Measurements from ENCODE around the gene UBFD1. TPM values are rescaled to one million over a fixed set of nuclear protein-coding genes. Genes with fewer than 3 reads are reported as not detected.
"Not testable (repeated sequence)": the region's sequence is repeated elsewhere in the genome, so short reads cannot be mapped to it uniquely, and the experiment has no call there.

The UBFD1 gene
- total and polyA plus RNA-seq, 4 donors, result 12.3 to 55.4 (median 28.3) TPM

- Histone ChIP-seq H3K4me3 (ENCODE audit: low read length in 2 of 2) (peak within 1 kb of the TSS; percentile 82 to 95), H3K36me3 (ENCODE audit: control insufficient read depth in 1 of 2, insufficient read depth in 2 of 2, low read length in 1 of 2) (peaks cover 0 to 2% of the 10 kb centered on the region in 2 donors), H3K27ac (ENCODE audit: low read depth in 1 of 2, low read length in 2 of 2) (peak within 1 kb of the TSS in 1 of 2 donors; percentile 56), H3K4me1 (ENCODE audit: control insufficient read depth in 1 of 2, insufficient read depth in 2 of 2, low read length in 2 of 2) (peaks cover 0 to 2% of the 10 kb centered on the region in 2 donors), H3K27me3 (ENCODE audit: control insufficient read depth in 1 of 2, insufficient read depth in 2 of 2, low read length in 1 of 2) (no peaks in the 10 kb centered on the region), H3K9me3 (ENCODE audit: control insufficient read depth, low read length) (no peaks in the 10 kb centered on the region)
- DNase-seq, result peak; percentile 94 to 97
- 2 to 3% methylated on average over 60 to 67 of the region's 67 CpGs for WGBS, 2 donors
- ATAC-seq (ENCODE audit: low FRiP score), result peak; percentile 99
- intact Hi-C loops (cut with DNase I), result loop anchor here in 1 of 2 donors (2.0 to 5.0 kb wide), 2 partner anchors 39 to 45 kb away; partner anchors contain the start of genes DCTN5, EARS2, PALB2 and UBFD1
Observed at GRCh38 chr16:23595951-23596720, 38.6 kb downstream of the UBFD1 start, which contains the start of gene NDUFAB1. NDUFAB1 (minus strand) TSS chr16:23596316; CDS start chr16:23596290, 26 bp downstream.

- intact Hi-C loops (cut with DNase I), result loop anchor here in 1 of 2 donors (5.0 kb wide), 1 partner anchor 40 kb away; the partner anchor contains the start of genes EARS2 and UBFD1
- DNase-seq (no peak), ATAC-seq (ENCODE audit: low FRiP score) (no peak)
Observed at GRCh38 chr16:23597003-23597756, 39.7 kb downstream of the UBFD1 start.

GRCh38 chr16:23607726-23608125 lies 50.2 kb downstream of the UBFD1 start:
- no peaks in the 10 kb centered on the region for H3K36me3 ChIP-seq (ENCODE audit: control insufficient read depth in 1 of 2, insufficient read depth in 2 of 2, low read length in 1 of 2)
- no peak overlapping the region for H3K4me3 ChIP-seq (ENCODE audit: low read length in 2 of 2)
- H3K9me3 ChIP-seq (ENCODE audit: control insufficient read depth, low read length), result no peaks in the 10 kb centered on the region
- no peaks in the 10 kb centered on the region for H3K27me3 ChIP-seq (ENCODE audit: control insufficient read depth in 1 of 2, insufficient read depth in 2 of 2, low read length in 1 of 2)
- WGBS, 2 donors, result 69 to 76% methylated on average over 6 of the region's 6 CpGs
- ATAC-seq (ENCODE audit: low FRiP score) (no peak), DNase-seq (no peak)
- intact Hi-C loops (cut with DNase I), result no loop called here
- H3K27ac ChIP-seq (ENCODE audit: low read depth in 1 of 2, low read length in 2 of 2), result no peak overlapping the region
- H3K4me1 ChIP-seq (ENCODE audit: control insufficient read depth in 1 of 2, insufficient read depth in 2 of 2, low read length in 2 of 2), result no peaks in the 10 kb centered on the region

More at GRCh38 chr16:23597003-23597756, 39.7 kb downstream of the UBFD1 start:
- H3K9me3 ChIP-seq (ENCODE audit: control insufficient read depth, low read length), result no peaks in the 10 kb centered on the region
- H3K4me3 ChIP-seq (ENCODE audit: low read length in 2 of 2), result no peak overlapping the region
- H3K27ac ChIP-seq (ENCODE audit: low read depth in 1 of 2, low read length in 2 of 2), result no peak overlapping the region
- H3K36me3 ChIP-seq (ENCODE audit: control insufficient read depth in 1 of 2, insufficient read depth in 2 of 2, low read length in 1 of 2), result no peaks in the 10 kb centered on the region
- peaks cover 0 to 2% of the 10 kb centered on the region in 2 donors for H3K4me1 ChIP-seq (ENCODE audit: control insufficient read depth in 1 of 2, insufficient read depth in 2 of 2, low read length in 2 of 2)
- 85 to 89% methylated on average over 11 of the region's 11 CpGs for WGBS, 2 donors
- no peaks in the 10 kb centered on the region for H3K27me3 ChIP-seq (ENCODE audit: control insufficient read depth in 1 of 2, insufficient read depth in 2 of 2, low read length in 1 of 2)

- DNase-seq (no peak), ATAC-seq (ENCODE audit: low FRiP score) (no peak)
- H3K36me3 ChIP-seq (ENCODE audit: control insufficient read depth in 1 of 2, insufficient read depth in 2 of 2, low read length in 1 of 2), result no peaks in the 10 kb centered on the region
- intact Hi-C loops (cut with DNase I), result no loop called here
- no peaks in the 10 kb centered on the region for H3K27me3 ChIP-seq (ENCODE audit: control insufficient read depth in 1 of 2, insufficient read depth in 2 of 2, low read length in 1 of 2)
- H3K4me1 ChIP-seq (ENCODE audit: control insufficient read depth in 1 of 2, insufficient read depth in 2 of 2, low read length in 2 of 2), result no peaks in the 10 kb centered on the region
- WGBS, 2 donors, result 43 to 50% methylated on average over 4 of the region's 4 CpGs
- no peak overlapping the region for H3K4me3 ChIP-seq (ENCODE audit: low read length in 2 of 2)
- H3K9me3 ChIP-seq (ENCODE audit: control insufficient read depth, low read length), result no peaks in the 10 kb centered on the region
- H3K27ac ChIP-seq (ENCODE audit: low read depth in 1 of 2, low read length in 2 of 2), result no peak overlapping the region
Observed at GRCh38 chr16:23608194-23608593, 50.7 kb downstream of the UBFD1 start.

GRCh38 chr16:23609929-23610328 lies 52.4 kb downstream of the UBFD1 start:
- no peaks in the 10 kb centered on the region for H3K36me3 ChIP-seq (ENCODE audit: control insufficient read depth in 1 of 2, insufficient read depth in 2 of 2, low read length in 1 of 2)
- H3K27ac ChIP-seq (ENCODE audit: low read depth in 1 of 2, low read length in 2 of 2), result no peak overlapping the region
- H3K27me3 ChIP-seq (ENCODE audit: control insufficient read depth in 1 of 2, insufficient read depth in 2 of 2, low read length in 1 of 2), result no peaks in the 10 kb centered on the region
- 95 to 100% methylated on average over 1 of the region's 1 CpG for WGBS, 2 donors
- intact Hi-C loops (cut with DNase I), result no loop called here
- DNase-seq (no peak), ATAC-seq (ENCODE audit: low FRiP score) (no peak)
- H3K4me1 ChIP-seq (ENCODE audit: control insufficient read depth in 1 of 2, insufficient read depth in 2 of 2, low read length in 2 of 2), result no peaks in the 10 kb centered on the region
- no peak overlapping the region for H3K4me3 ChIP-seq (ENCODE audit: low read length in 2 of 2)
- no peaks in the 10 kb centered on the region for H3K9me3 ChIP-seq (ENCODE audit: control insufficient read depth, low read length)

GRCh38 chr16:23610905-23611304 lies 53.4 kb downstream of the UBFD1 start:
- intact Hi-C loops (cut with DNase I), result not testable (repeated sequence)

GRCh38 chr16:23611936-23612335 lies 54.4 kb downstream of the UBFD1 start:
- intact Hi-C loops (cut with DNase I), result no loop called here
- Histone ChIP-seq H3K9me3 (ENCODE audit: control insufficient read depth, low read length) (no peaks in the 10 kb centered on the region), H3K4me3 (ENCODE audit: low read length in 2 of 2) (no peak overlapping the region), H3K27me3 (ENCODE audit: control insufficient read depth in 1 of 2, insufficient read depth in 2 of 2, low read length in 1 of 2) (no peaks in the 10 kb centered on the region), H3K27ac (ENCODE audit: low read depth in 1 of 2, low read length in 2 of 2) (no peak overlapping the region), H3K36me3 (ENCODE audit: control insufficient read depth in 1 of 2, insufficient read depth in 2 of 2, low read length in 1 of 2) (no peaks in the 10 kb centered on the region), H3K4me1 (ENCODE audit: control insufficient read depth in 1 of 2, insufficient read depth in 2 of 2, low read length in 2 of 2) (no peaks in the 10 kb centered on the region)
- no peak for DNase-seq
- WGBS, 2 donors, result 98 to 99% methylated on average over 3 of the region's 3 CpGs
- no peak for ATAC-seq (ENCODE audit: low FRiP score)

More at GRCh38 chr16:23610905-23611304, 53.4 kb downstream of the UBFD1 start:
- 97 to 98% methylated on average over 6 of the region's 6 CpGs for WGBS, 2 donors
- not testable (repeated sequence) for H3K36me3 ChIP-seq (ENCODE audit: control insufficient read depth in 1 of 2, insufficient read depth in 2 of 2, low read length in 1 of 2); ATAC-seq (ENCODE audit: low FRiP score); H3K27me3 ChIP-seq (ENCODE audit: control insufficient read depth in 1 of 2, insufficient read depth in 2 of 2, low read length in 1 of 2); H3K4me3 ChIP-seq (ENCODE audit: low read length in 2 of 2); DNase-seq; H3K4me1 ChIP-seq (ENCODE audit: control insufficient read depth in 1 of 2, insufficient read depth in 2 of 2, low read length in 2 of 2); H3K9me3 ChIP-seq (ENCODE audit: control insufficient read depth, low read length); H3K27ac ChIP-seq (ENCODE audit: low read depth in 1 of 2, low read length in 2 of 2)

- Histone ChIP-seq H3K9me3 (ENCODE audit: control insufficient read depth, low read length) (no peaks in the 10 kb centered on the region), H3K4me3 (ENCODE audit: low read length in 2 of 2) (no peak overlapping the region), H3K27me3 (ENCODE audit: control insufficient read depth in 1 of 2, insufficient read depth in 2 of 2, low read length in 1 of 2) (no peaks in the 10 kb centered on the region), H3K36me3 (ENCODE audit: control insufficient read depth in 1 of 2, insufficient read depth in 2 of 2, low read length in 1 of 2) (peaks cover 2% of the 10 kb centered on the region in 2 donors), H3K4me1 (ENCODE audit: control insufficient read depth in 1 of 2, insufficient read depth in 2 of 2, low read length in 2 of 2) (no peaks in the 10 kb centered on the region), H3K27ac (ENCODE audit: low read depth in 1 of 2, low read length in 2 of 2) (no peak overlapping the region)
- no peak for ATAC-seq (ENCODE audit: low FRiP score)
- intact Hi-C loops (cut with DNase I), result no loop called here
- no peak for DNase-seq
- 95 to 96% methylated on average over 9 of the region's 9 CpGs for WGBS, 2 donors
Observed at GRCh38 chr16:23615805-23616204, 58.3 kb downstream of the UBFD1 start.
